ENCODE data around the gene CFAP65. TPM values are rescaled to one million over a fixed set of nuclear protein-coding genes. Genes with fewer than 3 reads are reported as not detected.

CFAP65 gene
- total RNA-seq, 1 experiment from 2014 or later: 0.52 TPM

DNA sequence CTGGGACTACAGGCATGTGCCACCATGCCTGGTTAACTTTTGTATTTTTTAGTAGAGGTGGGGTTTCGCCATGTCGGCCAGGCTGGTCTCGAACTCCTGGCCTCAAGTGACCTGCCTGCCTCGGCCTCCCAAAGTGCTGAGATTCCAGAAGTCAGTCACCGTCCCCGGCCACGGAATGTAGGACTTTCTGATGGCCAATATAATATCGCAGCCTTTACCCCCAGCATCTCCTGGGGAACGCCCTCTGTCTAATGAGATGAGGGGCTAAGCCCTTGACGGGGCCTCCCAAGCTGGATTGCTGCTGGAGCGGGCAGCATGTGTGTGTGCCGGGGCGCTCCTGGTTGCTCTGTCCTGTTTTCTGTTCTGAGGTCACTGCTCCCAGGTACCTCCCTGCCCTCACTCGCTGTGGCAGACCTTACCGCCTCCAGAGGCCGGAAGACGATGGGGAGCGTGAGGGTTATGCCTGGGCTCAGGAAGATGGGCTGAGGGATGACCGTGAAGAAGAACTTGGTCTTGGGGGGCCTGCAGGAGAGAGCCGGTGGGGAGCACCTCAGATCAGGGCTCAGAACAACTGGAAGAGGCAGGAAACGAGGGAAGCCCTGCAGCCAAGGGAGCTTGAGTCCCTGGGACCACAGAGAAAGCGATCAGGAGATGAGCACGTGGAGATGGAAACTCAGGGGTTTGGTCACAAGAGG lies 9.1 kb downstream of the CFAP65 start:
- H3K27me3 ChIP-seq (ENCODE audit: insufficient read depth, low read length): peaks cover 25% of the 10 kb centered on the region
- no peak for ATAC-seq
- RAD21 ChIA-PET (ENCODE audit: low non-redundant PET in 1 of 2, low total read pairs in 2 of 2, uncharacterized antibody in 2 of 2, unreplicated experiment in 2 of 2): no interaction called here
- TF ChIP-seq, protein P1, sequence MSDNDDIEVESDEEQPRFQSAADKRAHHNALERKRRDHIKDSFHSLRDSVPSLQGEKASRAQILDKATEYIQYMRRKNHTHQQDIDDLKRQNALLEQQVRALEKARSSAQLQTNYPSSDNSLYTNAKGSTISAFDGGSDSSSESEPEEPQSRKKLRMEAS (IDR thresholded peaks at IDR 0.05): no peak
- TF ChIP-seq REST (IDR thresholded peaks at IDR 0.05; ENCODE audit: low read depth): no peak
- TF ChIP-seq ZFX (IDR thresholded peaks at IDR 0.05): no peak
- TF ChIP-seq ZBTB33 (IDR thresholded peaks at IDR 0.05; ENCODE audit: extremely low read depth, insufficient replicate concordance, low read length): no peak
- no peak for TF ChIP-seq CBX3 (IDR thresholded peaks at IDR 0.05; ENCODE audit: low read depth)
- TF ChIP-seq RAD21 (IDR thresholded peaks at IDR 0.05; ENCODE audit: low read depth): no peak
- no peak for TF ChIP-seq POLR2AphosphoS5 (IDR thresholded peaks at IDR 0.05; ENCODE audit: low read depth, low read length)
- no peak for TF ChIP-seq ZNF274 (IDR thresholded peaks at IDR 0.05; ENCODE audit: low read depth, low read length)
- H3K9me2 ChIP-seq (ENCODE audit: insufficient read depth): no peaks in the 10 kb centered on the region
- BruUV-seq (replicated peaks): no TSS peak
- no peak overlapping the region for H3K27ac ChIP-seq (ENCODE audit: low read depth, low read length)
- H2AFZ ChIP-seq (ENCODE audit: low read depth, low read length, poor library complexity, severe bottlenecking): no peak overlapping the region
- POLR2A ChIA-PET: no interaction called here
- H3K4me1 ChIP-seq (ENCODE audit: control insufficient read depth in 1 of 2, insufficient read depth in 2 of 2, low read length in 2 of 2): no peaks in the 10 kb centered on the region; a peak in 1 of 4 replicates
- no peak overlapping the region for H3K9ac ChIP-seq (ENCODE audit: low read length)
- H3K79me2 ChIP-seq (ENCODE audit: insufficient read depth, low read length): no peaks in the 10 kb centered on the region
- no peak overlapping the region for H3K4me3 ChIP-seq (replicated peaks in 1 of 2; ENCODE audit: low read depth in 1 of 2, low read length in 2 of 2)
- intact Hi-C loops (cut with micrococcal nuclease): no loop called here
- no peaks in the 10 kb centered on the region for H3K36me3 ChIP-seq (ENCODE audit: control insufficient read depth in 1 of 2, insufficient read depth in 2 of 2, low read length in 2 of 2)
- H3K4me2 ChIP-seq (ENCODE audit: low read length): no peak overlapping the region
- CTCF ChIA-PET: no interaction called here
- no peaks in the 10 kb centered on the region for H4K20me1 ChIP-seq (ENCODE audit: insufficient read depth)
- no peaks in the 10 kb centered on the region for H3K9me3 ChIP-seq (ENCODE audit: control insufficient read depth in 1 of 2, insufficient read depth in 1 of 2, low read depth in 1 of 2, low read length in 2 of 2)
- DNase-seq (ENCODE audit: low read depth, low spot score): no peak
